Stimulated activated naive CD8-positive, alpha-beta T cell treated with anti-CD3 and anti-CD28 coated beads, Interleukin-15, Interleukin-2, amounts not matched to agents 100 ng/mL and 50 ng/mL, for 24 hours (primary cell): ENCODE measurements around the gene CIAO2B.

Experiments
- H3K27ac Mint-ChIP-seq: one replicate; pipeline ENCODE4 v1.8.0; 2021; ENCODE audit warnings: mild to moderate bottlenecking, mixed read lengths
- H3K27me3 Mint-ChIP-seq: one replicate; pipeline ENCODE4 v1.8.0; 2021; ENCODE audit warnings: mixed read lengths
- H3K36me3 Mint-ChIP-seq: one replicate; pipeline ENCODE4 v1.8.0; 2021; ENCODE audit warnings: low read depth, mixed read lengths
- H3K4me1 Mint-ChIP-seq: one replicate; pipeline ENCODE4 v1.8.0; 2021; ENCODE audit warnings: low read depth, mixed read lengths
- H3K4me3 Mint-ChIP-seq: one replicate; pipeline ENCODE4 v1.8.0; 2021; ENCODE audit warnings: mild to moderate bottlenecking, mixed read lengths
- H3K9me3 Mint-ChIP-seq: one replicate; pipeline ENCODE4 v1.8.0; 2021; ENCODE audit warnings: mixed read lengths

Gene CIAO2B

GRCh38 chr16:66911112-66911511 is 23.1 kb downstream of the CIAO2B start:
- Mint-ChIP-seq H3K4me3 (no peak overlapping the region), H3K4me1 (no peaks in the 10 kb centered on the region), H3K27ac (no peak overlapping the region), H3K36me3 (no peaks in the 10 kb centered on the region), H3K27me3 (no peaks in the 10 kb centered on the region), H3K9me3 (no peaks in the 10 kb centered on the region)

- Mint-ChIP-seq H3K36me3 (no peaks in the 10 kb centered on the region), H3K27me3 (no peaks in the 10 kb centered on the region), H3K9me3 (no peaks in the 10 kb centered on the region), H3K27ac (no peak overlapping the region), H3K4me3 (no peak overlapping the region), H3K4me1 (no peaks in the 10 kb centered on the region)
Observed at GRCh38 chr16:66910175-66910940, 23.8 kb downstream of the CIAO2B start.

- H3K36me3 Mint-ChIP-seq, result no peaks in the 10 kb centered on the region
- H3K27me3 Mint-ChIP-seq, result no peaks in the 10 kb centered on the region
- H3K4me3 Mint-ChIP-seq, result no peak overlapping the region
- H3K9me3 Mint-ChIP-seq, result no peaks in the 10 kb centered on the region
- H3K27ac Mint-ChIP-seq, result no peak overlapping the region
- H3K4me1 Mint-ChIP-seq, result no peaks in the 10 kb centered on the region
Observed at GRCh38 chr16:66908762-66909559, 25.2 kb downstream of the CIAO2B start.

GRCh38 chr16:66908116-66908515 is 26.1 kb downstream of the CIAO2B start:
- Mint-ChIP-seq H3K27ac (no peak overlapping the region), H3K36me3 (no peaks in the 10 kb centered on the region), H3K4me3 (no peak overlapping the region)

GRCh38 chr16:66906916-66907836 is 27.0 kb downstream of the CIAO2B start:
- H3K9me3 Mint-ChIP-seq, result no peaks in the 10 kb centered on the region
- no peaks in the 10 kb centered on the region for H3K27me3 Mint-ChIP-seq
- no peak overlapping the region for H3K27ac Mint-ChIP-seq
- H3K4me1 Mint-ChIP-seq, result no peaks in the 10 kb centered on the region
- H3K4me3 Mint-ChIP-seq, result no peak overlapping the region
- H3K36me3 Mint-ChIP-seq, result no peaks in the 10 kb centered on the region

More at GRCh38 chr16:66908116-66908515, 26.1 kb downstream of the CIAO2B start:
- Mint-ChIP-seq H3K9me3 (no peaks in the 10 kb centered on the region), H3K27me3 (no peaks in the 10 kb centered on the region), H3K4me1 (no peaks in the 10 kb centered on the region)

GRCh38 chr16:66905633-66906539 is 28.3 kb downstream of the CIAO2B start:
- Mint-ChIP-seq H3K4me3 (no peak overlapping the region), H3K9me3 (no peaks in the 10 kb centered on the region), H3K36me3 (no peaks in the 10 kb centered on the region), H3K27me3 (no peaks in the 10 kb centered on the region), H3K27ac (no peak overlapping the region), H3K4me1 (no peaks in the 10 kb centered on the region)

GRCh38 chr16:66904846-66905632 is 29.2 kb downstream of the CIAO2B start:
- Mint-ChIP-seq H3K27me3 (no peaks in the 10 kb centered on the region), H3K9me3 (no peaks in the 10 kb centered on the region), H3K27ac (no peak overlapping the region), H3K36me3 (no peaks in the 10 kb centered on the region), H3K4me1 (no peaks in the 10 kb centered on the region), H3K4me3 (no peak overlapping the region)

GRCh38 chr16:66904428-66904845 is 29.8 kb downstream of the CIAO2B start:
- Mint-ChIP-seq H3K27ac (no peak overlapping the region), H3K4me1 (no peaks in the 10 kb centered on the region), H3K27me3 (no peaks in the 10 kb centered on the region), H3K4me3 (no peak overlapping the region), H3K9me3 (no peaks in the 10 kb centered on the region), H3K36me3 (no peaks in the 10 kb centered on the region)

- H3K27me3 Mint-ChIP-seq, result no peaks in the 10 kb centered on the region
- H3K4me3 Mint-ChIP-seq, result no peak overlapping the region
- H3K36me3 Mint-ChIP-seq, result no peaks in the 10 kb centered on the region
- H3K27ac Mint-ChIP-seq, result no peak overlapping the region
- H3K9me3 Mint-ChIP-seq, result no peaks in the 10 kb centered on the region
- H3K4me1 Mint-ChIP-seq, result no peaks in the 10 kb centered on the region
Observed at GRCh38 chr16:66903544-66904427, 30.4 kb downstream of the CIAO2B start.

GRCh38 chr16:66902648-66903543 is 31.3 kb downstream of the CIAO2B start:
- Mint-ChIP-seq H3K27ac (no peak overlapping the region), H3K4me3 (no peak overlapping the region), H3K9me3 (no peaks in the 10 kb centered on the region), H3K36me3 (no peaks in the 10 kb centered on the region), H3K27me3 (no peaks in the 10 kb centered on the region), H3K4me1 (no peaks in the 10 kb centered on the region)

GRCh38 chr16:66901626-66902025 is 32.6 kb downstream of the CIAO2B start:
- Mint-ChIP-seq H3K4me3 (no peak overlapping the region), H3K36me3 (no peaks in the 10 kb centered on the region), H3K27ac (no peak overlapping the region), H3K27me3 (no peaks in the 10 kb centered on the region), H3K4me1 (no peaks in the 10 kb centered on the region), H3K9me3 (no peaks in the 10 kb centered on the region)
